A549 (cell line): Measurements from ENCODE around the gene KDELR3.

Source experiments
- CEBPB ChIP-seq, 2 experiments: fragments of >200 bp in 1 of 2; sonication (Bioruptor Twin) in 1 of 2; formaldehyde crosslinking in 1 of 2; IDR thresholded peaks; 2 replicates each; pipeline ENCODE4 v1.6.1; 2012 to 2016
- CHD2 ChIP-seq: fragments of 150-350 bp; IDR thresholded peaks from 2 replicates; pipeline ENCODE4 v1.6.1; 2014; ENCODE audit warnings: low read length; ENCODE audit not compliant: partially characterized antibody
- POLR2A ChIP-seq: IDR thresholded peaks from 2 replicates; pipeline ENCODE4 v1.6.1; 2012; ENCODE audit warnings: mild to moderate bottlenecking, low read length
- POLR2AphosphoS2 ChIP-seq: conservative IDR thresholded peaks from 2 replicates; pipeline ENCODE4 v1.6.1; 2012; ENCODE audit warnings: low read length, improper control_type of control experiment, inconsistent platforms
- RAD21 ChIP-seq, 2 experiments: fragments of >200 bp in 1 of 2; sonication (Bioruptor Twin) in 1 of 2; formaldehyde crosslinking in 1 of 2; IDR thresholded peaks in 1 of 2; conservative IDR thresholded peaks in 1 of 2; 2 replicates in 1 of 2; 3 replicates in 1 of 2; pipeline ENCODE4 v1.6.1; 2012 to 2018; ENCODE audit warnings: inconsistent platforms in 1 of 2
- SMC3 ChIP-seq: fragments of >200 bp; sonication (Bioruptor Twin); formaldehyde crosslinking; IDR thresholded peaks from 3 replicates; pipeline ENCODE4 v1.6.1; 2018; ENCODE audit warnings: inconsistent platforms
- TF ChIP-seq, protein P1 (sequence below): fragments of >200 bp; sonication (Bioruptor Twin); formaldehyde crosslinking; IDR thresholded peaks from 3 replicates; pipeline ENCODE4 v1.5.1; 2016

DNA sequence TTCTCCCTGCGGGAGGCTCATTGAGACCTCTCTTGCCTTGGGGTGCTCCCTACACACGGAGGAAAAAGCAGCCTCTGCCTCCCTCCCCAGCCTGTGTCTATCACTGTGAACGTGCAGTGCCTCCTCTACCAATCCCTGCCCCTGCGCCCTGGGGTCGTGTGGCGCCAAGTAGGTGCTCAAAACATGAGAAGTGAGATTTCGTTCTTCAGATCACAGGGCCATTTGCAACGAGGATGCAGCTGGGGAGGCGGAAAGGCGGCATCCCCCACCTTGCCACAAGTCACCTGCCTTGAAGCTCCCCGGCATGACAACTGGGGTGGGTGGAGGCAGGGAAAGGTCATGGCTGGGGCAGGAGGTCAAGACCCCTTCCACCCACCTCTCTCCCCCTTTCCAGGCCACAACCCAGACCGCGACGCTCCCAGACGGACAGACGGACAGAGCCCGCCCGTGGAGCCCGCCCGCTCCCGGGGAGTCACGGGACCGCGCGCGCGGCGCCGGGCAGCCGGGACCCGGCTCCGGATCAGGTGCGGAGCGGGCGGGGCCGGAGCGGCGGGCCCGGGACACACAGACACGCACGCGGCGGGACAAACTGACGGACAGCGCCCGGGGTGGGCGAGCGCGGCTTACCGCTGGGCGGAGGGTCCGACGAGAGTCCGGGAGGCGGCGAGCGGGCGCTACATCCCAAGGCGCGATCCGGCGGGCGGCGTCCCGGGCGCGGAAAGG, 13.4 kb upstream of the KDELR3 start:
- TF ChIP-seq POLR2A, result no peak
- TF ChIP-seq, protein P1, sequence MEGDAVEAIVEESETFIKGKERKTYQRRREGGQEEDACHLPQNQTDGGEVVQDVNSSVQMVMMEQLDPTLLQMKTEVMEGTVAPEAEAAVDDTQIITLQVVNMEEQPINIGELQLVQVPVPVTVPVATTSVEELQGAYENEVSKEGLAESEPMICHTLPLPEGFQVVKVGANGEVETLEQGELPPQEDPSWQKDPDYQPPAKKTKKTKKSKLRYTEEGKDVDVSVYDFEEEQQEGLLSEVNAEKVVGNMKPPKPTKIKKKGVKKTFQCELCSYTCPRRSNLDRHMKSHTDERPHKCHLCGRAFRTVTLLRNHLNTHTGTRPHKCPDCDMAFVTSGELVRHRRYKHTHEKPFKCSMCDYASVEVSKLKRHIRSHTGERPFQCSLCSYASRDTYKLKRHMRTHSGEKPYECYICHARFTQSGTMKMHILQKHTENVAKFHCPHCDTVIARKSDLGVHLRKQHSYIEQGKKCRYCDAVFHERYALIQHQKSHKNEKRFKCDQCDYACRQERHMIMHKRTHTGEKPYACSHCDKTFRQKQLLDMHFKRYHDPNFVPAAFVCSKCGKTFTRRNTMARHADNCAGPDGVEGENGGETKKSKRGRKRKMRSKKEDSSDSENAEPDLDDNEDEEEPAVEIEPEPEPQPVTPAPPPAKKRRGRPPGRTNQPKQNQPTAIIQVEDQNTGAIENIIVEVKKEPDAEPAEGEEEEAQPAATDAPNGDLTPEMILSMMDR, result no peak
- TF ChIP-seq POLR2AphosphoS2, result no peak
- no peak for TF ChIP-seq RAD21 (conservative IDR thresholded peaks at IDR 0.05 in 1 of 2, IDR thresholded peaks at IDR 0.05 in 1 of 2)
- TF ChIP-seq CEBPB (IDR thresholded peaks at IDR 0.05), result no peak
- TF ChIP-seq SMC3, result no peak
- no peak for TF ChIP-seq CHD2
